Transverse colon (tissue), 3 donors: Measurements from ENCODE around the gene C9orf78.

Experiments used
- CTCF ChIP-seq, 5 experiments: fragments of 200-600 bp in 3 of 5; fragments of 450-650 bp in 2 of 5; sonication (generic) in 3 of 5; IDR thresholded peaks; 1 replicate in 2 of 5; 2 replicates in 3 of 5; pipeline ENCODE4 v1.5.1; 2016 to 2017; ENCODE audit warnings: antibody characterized with exemption in 5 of 5, inconsistent platforms in 3 of 5, mild to moderate bottlenecking in 2 of 5, moderate library complexity in 1 of 5
- POLR2A ChIP-seq: fragments of 450-650 bp; IDR thresholded peaks from one replicate; pipeline ENCODE4 v1.6.1; 2016; ENCODE audit warnings: antibody characterized with exemption, mild to moderate bottlenecking, moderate library complexity

- TF ChIP-seq POLR2A (peak; percentile 90), CTCF (IDR thresholded peaks at IDR 0.05) (no peak)
Measured at GRCh38 chr9:129802833-129803675, 32.0 kb downstream of the C9orf78 start, which contains the start of gene TOR1B.
